CD4-positive, alpha-beta T cell treated with Interleukin-4 for 4 hours (primary cell): ENCODE results near the gene WNT2B.

Source experiments
- DNase-seq: peaks from one replicate; pipeline ENCODE4 v3.0.0-alpha.2; 2020

The WNT2B gene

DNA sequence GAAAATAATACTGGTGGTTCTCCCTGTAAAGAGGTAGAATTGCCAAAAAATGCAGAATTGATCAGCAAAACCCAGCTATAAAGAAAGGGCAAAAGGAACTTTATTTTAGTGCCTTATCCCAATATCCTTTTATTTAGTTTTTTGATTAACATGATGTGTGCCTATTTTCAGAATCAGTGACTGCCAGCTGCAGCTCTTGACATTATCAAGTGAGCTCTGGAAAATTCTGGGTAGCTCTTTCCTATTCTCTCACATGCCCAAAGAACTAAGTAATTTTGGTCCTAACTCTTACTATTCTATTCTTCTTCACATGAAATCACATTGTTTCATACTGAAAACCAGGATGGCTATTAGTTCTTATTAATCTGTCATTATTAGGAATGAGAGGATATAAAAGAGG lies 22.1 kb downstream of the WNT2B start:
- no peak for DNase-seq

DNA sequence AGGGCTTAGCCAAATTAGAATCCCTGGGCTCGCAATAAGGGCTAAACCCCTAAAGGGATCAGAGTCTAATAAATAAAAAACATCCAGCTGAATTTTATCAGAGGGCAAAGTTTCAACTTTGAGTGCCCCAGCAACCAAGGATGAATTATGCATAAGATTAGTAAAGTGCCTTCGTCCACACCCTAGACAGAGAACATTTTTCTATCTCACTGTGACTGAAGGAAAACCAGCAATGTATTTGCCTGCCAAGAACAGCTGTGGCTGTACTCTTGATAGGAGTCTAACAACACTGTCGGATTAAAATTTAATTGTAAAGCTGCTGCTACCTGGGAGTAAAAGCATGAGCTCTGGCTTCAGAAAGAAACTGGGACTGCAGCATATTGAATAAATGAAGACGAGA lies 23.3 kb downstream of the WNT2B start:
- DNase-seq, result no peak

DNA sequence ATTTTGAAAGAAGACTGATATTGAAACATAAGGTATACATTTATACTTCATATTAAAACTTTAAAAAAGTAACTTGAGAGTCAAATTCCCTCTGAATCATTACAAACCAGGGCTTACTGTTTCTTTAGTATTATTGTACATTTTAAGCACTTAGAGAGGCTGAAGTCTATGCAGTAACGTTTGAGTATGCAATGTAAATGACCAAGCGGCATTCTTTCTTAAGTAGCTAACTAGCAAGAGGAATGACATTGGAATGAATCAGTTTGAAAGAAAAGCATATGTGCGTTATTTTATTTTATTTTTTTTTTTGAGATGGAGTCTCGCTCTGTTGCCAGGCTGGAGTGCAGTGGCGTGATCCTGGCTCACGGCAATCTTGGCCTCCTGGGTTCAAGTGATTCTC lies 24.3 kb downstream of the WNT2B start:
- DNase-seq, result no peak

DNA sequence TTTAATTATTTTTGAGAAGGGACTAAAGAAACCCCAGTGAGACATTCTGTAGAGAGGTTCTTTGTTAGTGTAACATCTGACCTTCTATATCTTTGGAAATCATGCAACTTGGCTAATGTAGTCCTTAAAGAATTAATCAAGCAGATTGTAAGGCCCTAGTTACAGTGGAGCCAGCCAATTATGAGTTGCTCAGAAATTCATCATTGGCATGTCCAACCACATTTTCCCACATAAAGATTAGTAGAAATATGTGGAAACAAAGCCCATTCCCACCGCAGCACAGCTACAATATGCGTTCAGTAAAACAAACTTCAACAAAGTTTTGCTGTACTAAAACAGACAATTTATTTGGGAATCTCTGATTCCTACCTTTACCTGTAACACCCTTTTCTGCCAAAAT lies 27.8 kb downstream of the WNT2B start:
- DNase-seq, result no peak

DNA sequence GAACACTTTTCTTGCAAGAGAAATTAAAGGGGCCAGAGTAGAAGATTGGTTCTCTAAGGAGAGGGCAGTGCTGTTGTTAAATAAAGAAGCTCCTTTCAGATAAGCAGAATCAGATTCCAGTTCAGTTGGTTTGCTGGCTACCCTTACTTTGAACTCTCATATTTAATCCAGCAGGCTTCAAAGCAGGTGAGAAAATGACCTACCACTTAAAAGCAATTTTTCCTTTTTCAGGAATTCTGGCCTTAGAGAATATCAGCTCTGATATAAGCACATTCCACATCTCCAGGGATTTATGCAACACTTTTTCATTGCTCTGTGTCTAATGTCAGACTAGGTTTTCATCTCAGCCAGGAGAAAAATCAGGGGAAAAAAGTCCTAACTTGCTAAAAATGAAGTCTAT lies 28.7 kb downstream of the WNT2B start:
- DNase-seq, result no peak

DNA sequence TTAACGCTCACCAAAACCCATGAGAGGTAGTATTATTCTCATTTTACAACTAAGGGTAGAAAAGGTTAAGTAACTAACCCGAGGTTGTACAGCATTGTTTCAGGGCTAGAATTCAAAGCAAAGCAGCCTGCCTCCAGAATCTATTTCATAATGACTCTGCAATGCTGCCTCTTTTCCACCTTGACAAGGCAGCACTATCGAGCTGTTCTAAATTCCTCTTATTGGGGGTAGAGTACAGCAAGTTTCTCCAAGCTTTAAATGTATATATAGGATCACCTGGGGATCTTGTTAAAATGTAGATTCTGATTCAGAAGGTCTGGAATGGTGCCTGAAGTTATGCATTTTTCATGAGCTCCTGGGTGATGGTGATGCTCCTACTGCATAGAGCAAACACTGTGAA lies 30.1 kb downstream of the WNT2B start:
- DNase-seq, result no peak

DNA sequence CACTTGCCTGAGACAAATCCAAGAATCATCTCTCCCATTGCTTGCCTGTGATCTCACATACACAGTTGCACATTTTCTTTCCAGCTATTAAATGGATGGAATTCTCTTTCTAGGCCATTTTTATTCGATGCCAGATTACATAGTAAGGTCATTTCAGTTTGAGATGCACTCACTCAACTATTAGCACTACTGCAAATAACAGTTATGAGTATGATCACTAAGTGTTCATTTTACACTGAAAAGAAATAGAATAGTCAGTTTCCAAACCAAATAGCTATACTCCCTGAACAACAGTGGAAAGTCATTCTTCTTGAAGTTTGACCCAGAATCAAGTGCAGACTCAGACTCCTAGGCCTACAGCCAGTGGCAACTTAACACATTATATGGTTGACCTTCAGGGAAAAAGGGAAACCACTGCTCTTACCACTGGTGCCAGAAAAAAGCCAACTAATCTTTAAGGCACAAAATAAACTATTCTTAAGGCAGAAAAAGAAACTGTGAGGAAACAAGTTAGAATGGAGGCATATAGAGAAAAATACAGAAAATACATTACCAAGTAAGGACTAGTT lies 31.5 kb downstream of the WNT2B start:
- DNase-seq, result no peak

DNA sequence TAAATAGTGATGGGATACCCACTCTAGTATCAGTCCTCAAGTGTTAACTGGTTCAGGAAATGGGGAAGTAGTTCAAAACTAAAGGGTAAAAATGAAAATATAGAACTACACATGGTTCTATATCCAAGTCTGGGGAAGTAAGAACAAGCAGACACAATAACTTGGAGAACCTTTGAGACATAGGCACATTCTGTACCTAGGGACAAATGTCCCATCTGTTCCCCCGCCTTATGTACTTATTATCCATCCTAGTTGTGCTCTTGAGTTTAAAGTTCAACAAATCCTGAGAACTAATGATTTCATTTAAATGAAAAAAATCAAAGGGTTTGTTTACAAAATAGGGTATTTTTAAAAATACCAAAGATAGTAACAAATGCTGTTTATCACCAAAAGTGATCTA lies 32.5 kb downstream of the WNT2B start:
- DNase-seq, result no peak

DNA sequence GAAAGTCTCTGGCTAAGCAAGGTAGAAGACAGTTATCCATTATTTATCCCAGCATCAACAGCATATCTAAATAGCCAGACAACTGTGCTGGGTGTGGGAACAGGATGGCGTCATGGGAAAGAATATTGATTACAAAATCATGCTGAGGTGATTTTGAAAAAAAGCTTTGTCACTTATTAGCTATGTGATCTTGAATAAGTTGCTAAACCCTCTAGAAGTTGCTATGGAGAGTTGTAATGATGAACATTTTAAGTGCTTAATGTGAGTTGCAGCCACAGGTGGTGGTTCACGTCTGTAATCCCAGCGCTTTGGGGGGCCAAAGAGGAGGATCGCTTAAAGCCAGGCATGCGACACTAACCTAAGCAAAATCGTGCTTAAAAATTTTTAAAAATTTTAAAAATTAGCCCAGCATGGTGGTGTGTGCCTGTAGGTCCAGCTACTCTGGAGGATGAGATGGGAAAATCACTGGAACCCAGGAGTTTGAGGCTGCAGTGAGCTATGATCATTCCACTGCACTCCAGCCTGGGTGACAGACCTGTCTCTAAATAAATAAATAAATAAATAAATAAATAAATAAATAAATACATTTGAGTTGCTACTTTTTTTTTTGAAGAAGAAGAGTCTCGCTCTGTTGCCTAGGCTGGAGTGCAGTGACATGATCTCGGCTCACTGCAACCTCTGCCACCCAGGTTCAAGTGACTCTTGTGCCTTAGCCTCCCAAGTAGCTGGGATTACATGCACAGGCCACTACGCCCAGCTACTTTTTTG lies 33.6 kb downstream of the WNT2B start:
- DNase-seq, result no peak

DNA sequence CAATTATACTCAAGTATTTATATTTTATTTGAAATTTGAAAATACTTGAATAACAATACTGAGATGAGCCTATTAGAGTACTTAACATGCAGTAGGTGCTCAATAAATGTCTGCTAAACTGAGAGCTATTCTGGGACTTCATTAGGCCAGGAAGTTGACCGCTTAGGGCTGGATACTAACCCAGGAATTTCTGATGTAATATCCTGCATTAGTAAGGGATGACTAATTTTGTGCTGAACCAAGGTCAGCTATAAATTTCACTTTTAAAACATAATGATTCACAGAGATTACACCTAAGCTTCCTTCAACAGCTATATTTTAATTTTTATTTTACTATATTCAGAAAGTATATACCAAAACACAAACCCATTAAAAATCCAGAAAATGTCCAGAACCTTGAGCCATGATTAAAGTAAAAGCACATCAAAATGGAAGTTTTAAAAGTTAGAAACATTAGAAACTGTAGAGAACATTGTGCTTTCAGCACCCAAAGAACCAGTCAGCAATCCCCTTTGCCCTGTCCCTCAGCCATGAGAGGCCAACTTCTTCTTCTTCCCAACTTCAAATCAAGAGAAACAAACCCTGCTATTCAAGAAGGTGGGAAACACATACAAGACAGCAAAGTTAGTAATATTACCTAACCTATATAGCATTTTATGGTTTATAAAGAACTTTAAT lies 35.4 kb downstream of the WNT2B start:
- DNase-seq, result no peak

DNA sequence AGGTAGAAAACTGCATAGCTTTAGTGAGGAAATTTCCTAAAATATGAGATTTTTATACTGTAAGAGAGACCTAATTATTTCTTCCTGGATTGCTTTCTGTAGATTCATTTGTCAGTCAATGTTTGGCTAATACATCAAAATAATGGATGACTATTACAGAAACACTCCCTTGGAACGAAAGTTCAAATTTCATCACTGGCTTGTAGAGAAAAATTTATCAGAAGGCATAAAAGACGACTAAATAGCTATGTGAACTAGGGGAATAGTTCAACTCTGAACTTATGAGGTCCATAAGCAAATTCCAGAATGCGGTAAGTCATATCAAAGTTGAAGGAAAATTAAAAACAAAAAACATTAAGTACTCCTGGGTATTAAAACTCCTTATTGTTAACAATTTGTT lies 36.0 kb downstream of the WNT2B start:
- DNase-seq, result no peak

DNA sequence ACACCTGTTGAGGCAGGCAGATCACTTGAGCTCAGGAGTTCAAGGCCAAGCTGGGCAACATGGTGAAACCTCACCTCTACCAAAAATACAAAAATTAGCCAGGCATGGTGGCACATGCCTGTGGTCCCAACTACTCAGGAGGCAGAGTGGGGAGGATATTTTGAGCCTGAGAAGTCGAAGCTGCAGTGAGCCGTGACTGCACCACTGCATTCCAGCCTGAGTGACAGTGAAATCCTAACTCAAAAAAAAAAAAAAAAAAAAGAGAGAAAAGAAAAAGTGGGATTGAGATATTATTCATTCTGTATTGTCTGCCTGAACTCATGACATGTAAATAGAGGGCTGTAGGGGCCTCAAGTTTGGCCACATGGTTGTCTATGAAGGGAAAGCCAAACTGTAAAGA lies 37.3 kb downstream of the WNT2B start:
- DNase-seq, result no peak

DNA sequence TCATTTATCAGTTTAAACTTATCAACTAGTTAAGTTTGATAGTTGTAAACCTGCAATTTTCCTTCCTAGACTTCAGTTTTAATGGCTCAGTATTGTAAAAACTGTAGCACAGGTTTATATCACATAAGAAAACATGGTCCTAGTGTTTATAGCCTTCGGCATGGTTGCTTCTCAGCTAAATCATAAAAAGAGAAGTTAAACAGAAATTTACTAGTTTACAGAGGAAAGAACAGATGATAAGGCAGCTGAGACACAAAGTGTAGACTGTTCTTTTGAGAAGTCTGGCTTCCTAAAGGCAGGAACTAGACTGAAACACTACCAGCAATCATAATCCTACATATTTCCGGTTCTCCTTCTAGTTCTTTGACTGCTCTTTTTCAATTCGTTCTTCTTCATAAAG lies 39.8 kb downstream of the WNT2B start:
- no peak for DNase-seq

DNA sequence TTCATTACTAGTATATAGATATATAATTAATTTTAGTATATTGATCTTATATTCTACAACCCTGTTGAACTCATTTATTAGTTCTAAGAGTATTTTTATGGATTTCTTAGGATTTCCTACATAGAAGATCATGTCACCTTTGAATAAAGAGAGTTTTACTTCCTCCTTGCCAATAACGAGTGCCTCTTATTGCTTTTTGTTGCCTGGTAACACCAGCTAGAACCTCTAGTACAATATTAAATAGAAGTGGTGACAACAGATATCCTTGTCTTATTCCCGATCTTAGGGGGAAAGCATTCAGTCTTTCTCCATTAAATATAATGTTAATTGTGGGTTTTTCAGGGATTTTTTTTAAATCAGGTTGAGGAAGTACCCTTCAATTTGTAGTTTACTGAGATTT lies 40.8 kb downstream of the WNT2B start:
- DNase-seq, result no peak

DNA sequence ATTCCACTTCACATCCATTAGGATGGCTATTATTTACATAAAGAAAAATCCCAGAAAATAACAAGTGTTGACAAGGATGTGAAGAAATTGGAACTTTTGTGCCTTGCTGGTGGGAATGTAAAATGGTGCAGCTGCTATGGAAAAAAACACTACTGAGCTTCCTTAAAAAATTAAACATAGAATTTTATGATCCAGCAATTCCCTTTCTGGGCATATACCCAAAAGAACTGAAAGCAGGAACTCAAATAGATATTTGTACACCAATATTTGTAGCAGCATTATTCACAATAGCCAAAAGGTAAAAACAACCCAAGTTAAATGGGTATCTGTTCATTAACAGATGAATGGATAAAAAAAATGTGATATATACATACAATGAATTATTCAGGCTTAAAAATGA lies 45.6 kb downstream of the WNT2B start:
- DNase-seq, result no peak

DNA sequence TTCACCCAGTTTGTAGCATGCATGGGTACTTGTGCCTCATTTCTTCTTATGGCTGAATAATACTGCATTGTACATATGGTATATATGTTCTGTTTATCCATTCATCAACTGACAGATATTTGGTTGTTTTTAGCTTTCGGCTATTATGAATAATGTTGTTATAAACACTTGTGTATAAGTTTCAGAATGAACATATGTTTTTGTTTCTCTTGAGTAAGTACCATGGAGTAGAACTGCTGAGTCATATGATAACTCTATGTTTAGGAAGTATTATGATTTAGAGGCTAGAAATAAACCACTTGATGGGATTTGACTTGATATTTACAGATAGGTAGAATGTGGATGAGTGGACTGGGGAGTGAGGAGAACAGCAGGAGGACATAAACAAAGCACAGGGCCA lies 48.6 kb downstream of the WNT2B start:
- DNase-seq, result no peak

DNA sequence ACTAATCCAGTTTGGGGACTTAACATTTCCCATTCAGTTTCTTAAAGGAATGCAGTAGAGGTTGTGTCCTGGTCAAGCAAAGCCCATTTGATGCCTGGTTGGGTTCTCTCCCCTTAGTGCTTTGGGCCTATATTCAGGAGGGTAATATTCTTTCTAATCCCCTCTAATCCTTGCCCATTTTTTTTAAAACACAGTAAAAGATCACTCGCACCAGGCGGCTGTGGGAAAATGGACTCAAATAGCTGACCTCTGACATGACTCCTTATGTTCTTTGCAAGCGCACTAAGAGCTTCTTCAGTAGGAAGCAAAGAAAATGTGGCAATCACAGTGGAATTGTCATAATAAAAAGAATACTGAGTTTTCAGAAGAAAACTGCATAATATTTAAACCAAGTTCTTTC lies 49.9 kb downstream of the WNT2B start:
- DNase-seq, result no peak

DNA sequence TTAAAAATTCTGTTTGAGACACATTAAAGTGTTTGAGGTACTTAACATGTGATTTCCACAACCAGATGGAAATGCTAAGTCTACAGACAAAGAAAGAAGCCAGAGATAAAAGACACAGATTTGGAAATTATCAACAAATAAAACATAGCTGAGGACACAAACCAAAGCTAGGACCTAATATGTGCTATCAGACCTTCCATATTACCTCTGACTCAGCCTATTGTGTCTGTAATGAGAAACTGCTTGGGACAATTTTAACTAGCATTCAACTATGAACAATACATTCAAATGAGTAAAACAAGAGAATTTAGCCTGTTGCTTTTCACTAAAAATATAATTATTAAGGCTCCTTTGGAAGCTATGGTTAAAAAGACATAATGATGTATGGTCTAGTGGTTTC lies 54.6 kb downstream of the WNT2B start:
- no peak for DNase-seq

DNA sequence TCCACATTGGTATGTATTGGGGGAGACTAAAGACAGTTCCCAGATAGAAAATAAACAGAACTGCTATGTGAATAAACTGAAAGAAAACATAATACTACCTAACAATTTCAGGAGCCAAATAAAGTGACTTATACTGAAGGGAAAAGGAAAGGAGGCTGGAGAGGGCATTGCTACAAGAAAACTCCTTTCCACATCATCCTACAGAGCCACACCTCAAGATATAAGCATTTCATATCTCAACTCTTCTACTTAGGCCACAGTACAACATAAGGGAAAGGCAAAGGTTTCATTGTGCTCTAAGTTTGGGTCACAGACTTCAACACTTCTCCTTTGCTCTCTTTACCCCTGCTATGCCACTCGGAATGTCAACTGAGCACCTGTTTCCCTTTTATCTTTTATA lies 55.3 kb downstream of the WNT2B start:
- DNase-seq, result no peak

DNA sequence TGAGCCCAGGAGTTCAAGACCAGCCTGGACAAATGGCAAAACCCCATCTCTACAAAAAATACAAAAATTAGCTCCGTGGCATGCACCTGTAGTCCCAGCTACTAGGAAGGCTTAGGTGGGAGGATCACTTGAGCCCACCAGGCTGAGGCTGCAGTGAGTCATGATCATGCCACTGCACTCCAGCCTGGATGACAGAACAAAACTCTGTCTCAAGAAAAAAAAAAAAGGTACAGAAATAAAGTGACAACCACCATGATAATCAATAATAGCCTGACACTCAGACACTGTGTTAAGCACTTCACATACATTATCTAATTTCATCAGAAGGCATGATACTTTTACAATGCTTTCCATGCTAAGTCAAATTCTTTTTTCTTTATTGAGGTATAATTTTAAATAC lies 57.0 kb downstream of the WNT2B start:
- DNase-seq, result no peak

DNA sequence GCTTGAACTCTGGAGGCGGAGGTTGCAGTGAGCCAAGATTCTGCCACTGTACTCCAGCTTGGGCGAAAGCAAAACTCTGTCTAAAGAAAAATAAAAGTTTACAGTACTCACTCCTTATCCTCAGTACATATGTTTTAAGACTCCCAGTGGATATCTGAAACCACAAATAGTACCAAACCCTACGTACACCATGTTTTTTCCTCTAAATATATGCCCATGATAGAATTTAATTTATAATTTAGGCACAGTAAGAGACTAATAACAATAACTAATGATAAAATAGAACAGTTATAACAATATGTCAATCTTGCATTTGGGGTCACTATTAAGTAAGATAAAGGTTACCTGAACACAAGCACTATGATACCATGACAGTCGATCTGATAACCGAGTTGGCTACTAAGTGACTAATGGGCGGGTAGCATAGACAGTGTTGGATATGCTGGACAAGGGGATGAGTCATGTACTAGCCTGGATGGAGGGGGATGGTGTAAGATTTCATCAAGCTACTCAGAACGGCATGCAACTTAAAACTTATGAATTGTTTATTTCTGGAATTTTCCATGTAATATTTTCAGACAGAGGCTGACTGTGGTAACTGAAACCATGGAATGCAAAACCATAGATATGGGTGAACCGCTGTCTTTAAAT lies 66.5 kb downstream of the WNT2B start:
- DNase-seq, result no peak

DNA sequence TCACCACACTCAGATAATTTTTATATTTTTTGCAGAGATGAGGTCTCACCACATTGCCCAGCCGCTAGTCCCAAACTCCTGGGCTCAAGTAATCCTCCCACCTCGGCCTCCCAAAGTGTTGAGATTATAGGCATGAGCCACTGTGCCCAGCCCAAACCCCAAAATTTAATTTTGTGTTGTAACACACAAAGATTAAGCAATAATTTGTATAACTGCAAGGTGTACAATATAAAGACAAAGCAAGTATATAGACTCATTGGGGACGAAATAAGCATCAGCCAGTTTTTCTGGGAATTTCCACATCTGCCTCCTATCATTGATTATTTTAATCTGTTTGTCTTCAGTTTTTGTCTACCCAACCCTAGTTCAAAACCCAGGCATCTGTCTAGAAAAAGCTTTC lies 67.5 kb downstream of the WNT2B start:
- no peak for DNase-seq
